ENCODE measurements around the gene HLF.

- TF ChIP-seq, protein P1, sequence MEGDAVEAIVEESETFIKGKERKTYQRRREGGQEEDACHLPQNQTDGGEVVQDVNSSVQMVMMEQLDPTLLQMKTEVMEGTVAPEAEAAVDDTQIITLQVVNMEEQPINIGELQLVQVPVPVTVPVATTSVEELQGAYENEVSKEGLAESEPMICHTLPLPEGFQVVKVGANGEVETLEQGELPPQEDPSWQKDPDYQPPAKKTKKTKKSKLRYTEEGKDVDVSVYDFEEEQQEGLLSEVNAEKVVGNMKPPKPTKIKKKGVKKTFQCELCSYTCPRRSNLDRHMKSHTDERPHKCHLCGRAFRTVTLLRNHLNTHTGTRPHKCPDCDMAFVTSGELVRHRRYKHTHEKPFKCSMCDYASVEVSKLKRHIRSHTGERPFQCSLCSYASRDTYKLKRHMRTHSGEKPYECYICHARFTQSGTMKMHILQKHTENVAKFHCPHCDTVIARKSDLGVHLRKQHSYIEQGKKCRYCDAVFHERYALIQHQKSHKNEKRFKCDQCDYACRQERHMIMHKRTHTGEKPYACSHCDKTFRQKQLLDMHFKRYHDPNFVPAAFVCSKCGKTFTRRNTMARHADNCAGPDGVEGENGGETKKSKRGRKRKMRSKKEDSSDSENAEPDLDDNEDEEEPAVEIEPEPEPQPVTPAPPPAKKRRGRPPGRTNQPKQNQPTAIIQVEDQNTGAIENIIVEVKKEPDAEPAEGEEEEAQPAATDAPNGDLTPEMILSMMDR (conservative IDR thresholded peaks at IDR 0.05; ENCODE audit: low read depth, low read length): no peak
- TF ChIP-seq EZH2 (IDR thresholded peaks at IDR 0.05; ENCODE audit: borderline replicate concordance, low read depth, low read length, poor library complexity, severe bottlenecking): no peak
These were observed 26.9 kb upstream of the HLF start for GRCh38 chr17:55237841-55238178.

Measured in A673 (cell line).